Tibial nerve (tissue), 4 donors: ENCODE data around the gene DGKD.

ENCODE experiments used
- CTCF ChIP-seq, 5 experiments: fragments of 200-600 bp in 3 of 5; fragments of 450-650 bp in 2 of 5; sonication (generic) in 3 of 5; IDR thresholded peaks; one replicate each; pipeline ENCODE4 v1.5.1; 2016 to 2019; ENCODE audit warnings: antibody characterized with exemption in 5 of 5, mild to moderate bottlenecking in 3 of 5, moderate library complexity in 2 of 5
- EP300 ChIP-seq, 2 donors: sonication (generic); formaldehyde crosslinking; IDR thresholded peaks; one replicate each; pipeline ENCODE4 v1.6.1; 2017; ENCODE audit warnings: antibody characterized with exemption in 2 of 2, mild to moderate bottlenecking in 1 of 2
- POLR2A ChIP-seq, 2 donors: fragments of 450-650 bp; IDR thresholded peaks; one replicate each; pipeline ENCODE4 v1.6.1; 2017; ENCODE audit warnings: antibody characterized with exemption in 2 of 2, mild to moderate bottlenecking in 2 of 2, moderate library complexity in 2 of 2

GRCh38 chr2:233422050-233422639 is 67.9 kb downstream of the DGKD start:
- TF ChIP-seq POLR2A (IDR thresholded peaks at IDR 0.05) (no peak), CTCF (IDR thresholded peaks at IDR 0.05) (no peak), EP300 (IDR thresholded peaks at IDR 0.05) (no peak)
